HG03460 (cell line): ENCODE results near the gene SMAD3.

Experiments used
- ATAC-seq: cut with Tn5 transposase; IDR thresholded peaks from one replicate; pipeline ENCODE4 v1.9.1; 2021; ENCODE audit not compliant: unreplicated experiment

SMAD3 gene

GRCh38 chr15:67192185-67192820, 126.9 kb downstream of the SMAD3 start:
- no peak for ATAC-seq

GRCh38 chr15:67193223-67193990, 128.0 kb downstream of the SMAD3 start:
- no peak for ATAC-seq

- no peak for ATAC-seq
These were observed 129.0 kb downstream of the SMAD3 start for GRCh38 chr15:67194171-67195114.

GRCh38 chr15:67195305-67195704, 129.9 kb downstream of the SMAD3 start:
- no peak for ATAC-seq

GRCh38 chr15:67196222-67196621, 130.8 kb downstream of the SMAD3 start:
- ATAC-seq: no peak

GRCh38 chr15:67196672-67197363, 131.4 kb downstream of the SMAD3 start:
- ATAC-seq: no peak

GRCh38 chr15:67197364-67197695, 131.9 kb downstream of the SMAD3 start:
- no peak for ATAC-seq

GRCh38 chr15:67198157-67198754, 132.9 kb downstream of the SMAD3 start:
- ATAC-seq: no peak

GRCh38 chr15:67199391-67199790, 134.0 kb downstream of the SMAD3 start:
- no peak for ATAC-seq

- no peak for ATAC-seq
These were observed 134.7 kb downstream of the SMAD3 start for GRCh38 chr15:67199881-67200763.

GRCh38 chr15:67201136-67201535, 135.7 kb downstream of the SMAD3 start:
- no peak for ATAC-seq

- ATAC-seq: no peak
These were observed 136.7 kb downstream of the SMAD3 start for GRCh38 chr15:67202091-67202490.

GRCh38 chr15:67202991-67203390, 137.6 kb downstream of the SMAD3 start:
- no peak for ATAC-seq

GRCh38 chr15:67207555-67208207, 142.3 kb downstream of the SMAD3 start:
- ATAC-seq: no peak

GRCh38 chr15:67208396-67208795, 143.0 kb downstream of the SMAD3 start:
- ATAC-seq: no peak

GRCh38 chr15:67210555-67211168, 145.3 kb downstream of the SMAD3 start:
- no peak for ATAC-seq

- ATAC-seq: no peak
These were observed 147.4 kb downstream of the SMAD3 start for GRCh38 chr15:67212684-67213367.

- ATAC-seq: no peak
These were observed 149.7 kb downstream of the SMAD3 start for GRCh38 chr15:67215102-67215501.
